ENCODE measurements around the gene COA5. TPM values are rescaled to one million over a fixed set of nuclear protein-coding genes. Genes with fewer than 3 reads are reported as not detected.

The COA5 gene
- total and polyA plus RNA-seq, 2 experiments from 2014 or later = 33.3 to 113 TPM

DNA sequence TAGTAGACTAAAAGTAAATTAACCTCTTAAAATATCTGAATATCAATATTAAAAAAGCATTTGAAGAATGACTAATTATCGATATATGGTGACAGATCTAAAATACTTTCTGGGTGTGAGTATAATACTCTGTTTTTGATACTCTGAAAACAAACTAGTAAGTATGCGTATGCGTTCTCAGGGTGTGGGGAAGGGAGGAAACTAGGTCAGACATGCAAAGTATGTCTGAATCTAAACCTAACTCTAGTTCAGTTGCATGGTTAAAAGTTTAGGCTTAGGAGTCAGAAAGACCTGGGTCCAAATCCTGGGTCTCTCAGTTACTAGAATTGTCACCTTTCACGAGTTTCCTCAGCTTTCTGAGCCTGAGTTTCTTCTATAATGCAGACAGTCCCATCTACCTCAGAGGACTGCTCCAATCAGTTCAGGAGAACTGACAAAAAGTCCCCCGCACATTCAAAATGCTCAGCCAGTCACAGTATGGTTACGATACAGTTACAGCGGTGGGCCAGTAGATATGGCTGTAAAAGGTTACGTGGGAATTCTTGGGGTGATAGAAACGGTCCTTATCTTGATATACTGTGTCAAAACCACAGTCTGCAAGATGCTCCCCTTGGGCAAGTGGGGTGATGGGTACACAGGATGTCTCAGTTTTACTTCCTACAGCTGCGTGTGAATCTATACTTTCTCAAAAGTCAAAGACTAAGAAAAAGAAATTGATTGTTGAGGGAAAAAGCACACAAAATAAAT, 29.3 kb upstream of the COA5 start:
- H3K36me3 Mint-ChIP-seq (ENCODE audit: low read depth) = no peaks in the 10 kb centered on the region
- Histone ChIP-seq H3K27me3 (ENCODE audit: insufficient read depth) (no peaks in the 10 kb centered on the region), H3F3A (replicated peaks; ENCODE audit: low read depth) (no peaks in the 10 kb centered on the region), H3K4me3 (no peak overlapping the region), H2AFZ (no peak overlapping the region), H3K36me3 (ENCODE audit: insufficient read depth) (no peaks in the 10 kb centered on the region), H3K79me2 (replicated peaks; ENCODE audit: insufficient read depth) (no peaks in the 10 kb centered on the region), H3K9me2 (ENCODE audit: insufficient read depth) (no peaks in the 10 kb centered on the region), H3K4me2 (no peak overlapping the region), H3K4me1 (ENCODE audit: insufficient read depth) (no peaks in the 10 kb centered on the region), H4K20me1 (replicated peaks; ENCODE audit: insufficient read depth) (no peaks in the 10 kb centered on the region), H3K27ac (ENCODE audit: low read depth) (no peak overlapping the region)
- H3K4me3 Mint-ChIP-seq = no peak overlapping the region
- peaks cover 11% of the 10 kb centered on the region for H3K4me1 Mint-ChIP-seq
- no peak for ATAC-seq
- TF ChIP-seq, protein P1, sequence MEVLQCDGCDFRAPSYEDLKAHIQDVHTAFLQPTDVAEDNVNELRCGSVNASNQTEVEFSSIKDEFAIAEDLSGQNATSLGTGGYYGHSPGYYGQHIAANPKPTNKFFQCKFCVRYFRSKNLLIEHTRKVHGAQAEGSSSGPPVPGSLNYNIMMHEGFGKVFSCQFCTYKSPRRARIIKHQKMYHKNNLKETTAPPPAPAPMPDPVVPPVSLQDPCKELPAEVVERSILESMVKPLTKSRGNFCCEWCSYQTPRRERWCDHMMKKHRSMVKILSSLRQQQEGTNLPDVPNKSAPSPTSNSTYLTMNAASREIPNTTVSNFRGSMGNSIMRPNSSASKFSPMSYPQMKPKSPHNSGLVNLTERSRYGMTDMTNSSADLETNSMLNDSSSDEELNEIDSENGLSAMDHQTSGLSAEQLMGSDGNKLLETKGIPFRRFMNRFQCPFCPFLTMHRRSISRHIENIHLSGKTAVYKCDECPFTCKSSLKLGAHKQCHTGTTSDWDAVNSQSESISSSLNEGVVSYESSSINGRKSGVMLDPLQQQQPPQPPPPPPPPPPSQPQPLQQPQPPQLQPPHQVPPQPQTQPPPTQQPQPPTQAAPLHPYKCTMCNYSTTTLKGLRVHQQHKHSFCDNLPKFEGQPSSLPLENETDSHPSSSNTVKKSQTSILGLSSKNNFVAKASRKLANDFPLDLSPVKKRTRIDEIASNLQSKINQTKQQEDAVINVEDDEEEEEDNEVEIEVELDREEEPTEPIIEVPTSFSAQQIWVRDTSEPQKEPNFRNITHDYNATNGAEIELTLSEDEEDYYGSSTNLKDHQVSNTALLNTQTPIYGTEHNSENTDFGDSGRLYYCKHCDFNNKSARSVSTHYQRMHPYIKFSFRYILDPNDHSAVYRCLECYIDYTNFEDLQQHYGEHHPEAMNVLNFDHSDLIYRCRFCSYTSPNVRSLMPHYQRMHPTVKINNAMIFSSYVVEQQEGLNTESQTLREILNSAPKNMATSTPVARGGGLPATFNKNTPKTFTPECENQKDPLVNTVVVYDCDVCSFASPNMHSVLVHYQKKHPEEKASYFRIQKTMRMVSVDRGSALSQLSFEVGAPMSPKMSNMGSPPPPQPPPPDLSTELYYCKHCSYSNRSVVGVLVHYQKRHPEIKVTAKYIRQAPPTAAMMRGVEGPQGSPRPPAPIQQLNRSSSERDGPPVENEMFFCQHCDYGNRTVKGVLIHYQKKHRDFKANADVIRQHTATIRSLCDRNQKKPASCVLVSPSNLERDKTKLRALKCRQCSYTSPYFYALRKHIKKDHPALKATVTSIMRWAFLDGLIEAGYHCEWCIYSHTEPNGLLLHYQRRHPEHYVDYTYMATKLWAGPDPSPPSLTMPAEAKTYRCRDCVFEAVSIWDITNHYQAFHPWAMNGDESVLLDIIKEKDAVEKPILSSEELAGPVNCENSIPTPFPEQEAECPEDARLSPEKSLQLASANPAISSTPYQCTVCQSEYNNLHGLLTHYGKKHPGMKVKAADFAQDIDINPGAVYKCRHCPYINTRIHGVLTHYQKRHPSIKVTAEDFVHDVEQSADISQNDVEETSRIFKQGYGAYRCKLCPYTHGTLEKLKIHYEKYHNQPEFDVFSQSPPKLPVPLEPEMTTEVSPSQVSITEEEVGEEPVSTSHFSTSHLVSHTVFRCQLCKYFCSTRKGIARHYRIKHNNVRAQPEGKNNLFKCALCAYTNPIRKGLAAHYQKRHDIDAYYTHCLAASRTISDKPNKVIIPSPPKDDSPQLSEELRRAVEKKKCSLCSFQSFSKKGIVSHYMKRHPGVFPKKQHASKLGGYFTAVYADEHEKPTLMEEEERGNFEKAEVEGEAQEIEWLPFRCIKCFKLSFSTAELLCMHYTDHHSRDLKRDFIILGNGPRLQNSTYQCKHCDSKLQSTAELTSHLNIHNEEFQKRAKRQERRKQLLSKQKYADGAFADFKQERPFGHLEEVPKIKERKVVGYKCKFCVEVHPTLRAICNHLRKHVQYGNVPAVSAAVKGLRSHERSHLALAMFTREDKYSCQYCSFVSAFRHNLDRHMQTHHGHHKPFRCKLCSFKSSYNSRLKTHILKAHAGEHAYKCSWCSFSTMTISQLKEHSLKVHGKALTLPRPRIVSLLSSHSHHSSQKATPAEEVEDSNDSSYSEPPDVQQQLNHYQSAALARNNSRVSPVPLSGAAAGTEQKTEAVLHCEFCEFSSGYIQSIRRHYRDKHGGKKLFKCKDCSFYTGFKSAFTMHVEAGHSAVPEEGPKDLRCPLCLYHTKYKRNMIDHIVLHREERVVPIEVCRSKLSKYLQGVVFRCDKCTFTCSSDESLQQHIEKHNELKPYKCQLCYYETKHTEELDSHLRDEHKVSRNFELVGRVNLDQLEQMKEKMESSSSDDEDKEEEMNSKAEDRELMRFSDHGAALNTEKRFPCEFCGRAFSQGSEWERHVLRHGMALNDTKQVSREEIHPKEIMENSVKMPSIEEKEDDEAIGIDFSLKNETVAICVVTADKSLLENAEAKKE (CRISPR knock-in tag; IDR thresholded peaks at IDR 0.05) = no peak
- TF ChIP-seq STAT1 (IDR thresholded peaks at IDR 0.05; ENCODE audit: unreplicated experiment) = no peak
- TF ChIP-seq NANOG (IDR thresholded peaks at IDR 0.05; ENCODE audit: borderline replicate concordance) = no peak
- TF ChIP-seq ZNF114 (CRISPR knock-in tag; IDR thresholded peaks at IDR 0.05) = no peak
- TF ChIP-seq JUNB (IDR thresholded peaks at IDR 0.05; ENCODE audit: unreplicated experiment) = no peak
- no peak for TF ChIP-seq POLR2AphosphoS5 (IDR thresholded peaks at IDR 0.05; ENCODE audit: low read depth)
- TF ChIP-seq, protein P2, sequence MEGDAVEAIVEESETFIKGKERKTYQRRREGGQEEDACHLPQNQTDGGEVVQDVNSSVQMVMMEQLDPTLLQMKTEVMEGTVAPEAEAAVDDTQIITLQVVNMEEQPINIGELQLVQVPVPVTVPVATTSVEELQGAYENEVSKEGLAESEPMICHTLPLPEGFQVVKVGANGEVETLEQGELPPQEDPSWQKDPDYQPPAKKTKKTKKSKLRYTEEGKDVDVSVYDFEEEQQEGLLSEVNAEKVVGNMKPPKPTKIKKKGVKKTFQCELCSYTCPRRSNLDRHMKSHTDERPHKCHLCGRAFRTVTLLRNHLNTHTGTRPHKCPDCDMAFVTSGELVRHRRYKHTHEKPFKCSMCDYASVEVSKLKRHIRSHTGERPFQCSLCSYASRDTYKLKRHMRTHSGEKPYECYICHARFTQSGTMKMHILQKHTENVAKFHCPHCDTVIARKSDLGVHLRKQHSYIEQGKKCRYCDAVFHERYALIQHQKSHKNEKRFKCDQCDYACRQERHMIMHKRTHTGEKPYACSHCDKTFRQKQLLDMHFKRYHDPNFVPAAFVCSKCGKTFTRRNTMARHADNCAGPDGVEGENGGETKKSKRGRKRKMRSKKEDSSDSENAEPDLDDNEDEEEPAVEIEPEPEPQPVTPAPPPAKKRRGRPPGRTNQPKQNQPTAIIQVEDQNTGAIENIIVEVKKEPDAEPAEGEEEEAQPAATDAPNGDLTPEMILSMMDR (conservative IDR thresholded peaks at IDR 0.05; ENCODE audit: low read depth in 2 of 2) = no peak
- no peak overlapping the region for H3K27ac Mint-ChIP-seq
- H3K27me3 Mint-ChIP-seq (ENCODE audit: insufficient read depth, low read depth, poor library complexity) = no peaks in the 10 kb centered on the region
- no peaks in the 10 kb centered on the region for H3K9me3 Mint-ChIP-seq
- no peak for DNase-seq (ENCODE audit: low spot score)
